Gastroesophageal sphincter (tissue), 3 donors: Measurements from ENCODE around the gene OLFML3.

Experiments
- EP300 ChIP-seq: sonication (generic); formaldehyde crosslinking; IDR thresholded peaks from one replicate; pipeline ENCODE4 v1.6.1; 2017; ENCODE audit warnings: antibody characterized with exemption, mild to moderate bottlenecking
- POLR2A ChIP-seq, 2 donors: fragments of 450-650 bp; IDR thresholded peaks; one replicate each; pipeline ENCODE4 v1.6.1; 2017; ENCODE audit warnings: antibody characterized with exemption in 2 of 2, mild to moderate bottlenecking in 2 of 2, moderate library complexity in 1 of 2
- POLR2AphosphoS5 ChIP-seq: sonication (generic); formaldehyde crosslinking; IDR thresholded peaks from one replicate; pipeline ENCODE4 v1.6.1; 2017; ENCODE audit warnings: antibody characterized with exemption
- TF ChIP-seq, protein P1 (sequence below), 4 experiments: fragments of 200-600 bp in 2 of 4; fragments of 450-650 bp in 2 of 4; sonication (generic) in 1 of 4; IDR thresholded peaks; one replicate each; pipeline ENCODE4 v1.5.1; 2017 to 2019; ENCODE audit warnings: antibody characterized with exemption in 4 of 4, mild to moderate bottlenecking in 2 of 4, moderate library complexity in 2 of 4

DNA sequence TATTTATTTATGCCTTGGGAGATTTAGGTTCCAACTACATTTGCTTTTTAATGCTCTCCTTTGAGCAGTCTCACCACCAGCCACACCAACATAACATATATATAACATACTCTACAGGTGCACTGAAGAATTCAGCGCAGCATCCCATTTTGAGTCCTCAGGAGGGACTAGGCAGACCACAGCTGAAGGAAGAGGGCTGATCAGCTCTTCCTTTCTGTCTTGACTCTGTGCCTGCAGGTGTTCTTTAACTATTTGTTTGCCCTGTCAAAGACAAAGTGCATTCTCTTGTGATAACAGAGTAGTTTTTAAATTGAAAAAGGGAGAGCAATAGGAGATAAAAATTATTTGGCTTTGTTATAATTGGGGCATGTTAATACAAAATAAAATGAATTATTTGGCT, 33.2 kb upstream of the OLFML3 start:
- TF ChIP-seq, protein P1, sequence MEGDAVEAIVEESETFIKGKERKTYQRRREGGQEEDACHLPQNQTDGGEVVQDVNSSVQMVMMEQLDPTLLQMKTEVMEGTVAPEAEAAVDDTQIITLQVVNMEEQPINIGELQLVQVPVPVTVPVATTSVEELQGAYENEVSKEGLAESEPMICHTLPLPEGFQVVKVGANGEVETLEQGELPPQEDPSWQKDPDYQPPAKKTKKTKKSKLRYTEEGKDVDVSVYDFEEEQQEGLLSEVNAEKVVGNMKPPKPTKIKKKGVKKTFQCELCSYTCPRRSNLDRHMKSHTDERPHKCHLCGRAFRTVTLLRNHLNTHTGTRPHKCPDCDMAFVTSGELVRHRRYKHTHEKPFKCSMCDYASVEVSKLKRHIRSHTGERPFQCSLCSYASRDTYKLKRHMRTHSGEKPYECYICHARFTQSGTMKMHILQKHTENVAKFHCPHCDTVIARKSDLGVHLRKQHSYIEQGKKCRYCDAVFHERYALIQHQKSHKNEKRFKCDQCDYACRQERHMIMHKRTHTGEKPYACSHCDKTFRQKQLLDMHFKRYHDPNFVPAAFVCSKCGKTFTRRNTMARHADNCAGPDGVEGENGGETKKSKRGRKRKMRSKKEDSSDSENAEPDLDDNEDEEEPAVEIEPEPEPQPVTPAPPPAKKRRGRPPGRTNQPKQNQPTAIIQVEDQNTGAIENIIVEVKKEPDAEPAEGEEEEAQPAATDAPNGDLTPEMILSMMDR (IDR thresholded peaks at IDR 0.05): no peak
- no peak for TF ChIP-seq POLR2A (IDR thresholded peaks at IDR 0.05)
- no peak for TF ChIP-seq EP300
- no peak for TF ChIP-seq POLR2AphosphoS5
